SJSA1 (cell line): Measurements from ENCODE around the gene ACHE. TPM values are rescaled to one million over a fixed set of nuclear protein-coding genes. Genes with fewer than 3 reads are reported as not detected.

ENCODE experiments used
- DNase-seq, 2 experiments: peaks; one replicate each; pipeline ENCODE4 v3.0.0-alpha.2; 2015 to 2020; ENCODE audit warnings: low spot score in 2 of 2, low read depth in 1 of 2
- H3K27ac ChIP-seq: fragments of 250-450 bp; sonication (Bioruptor Pico); 2 replicates; pipeline ENCODE4 v1.5.1; 2020; ENCODE audit warnings: mild to moderate bottlenecking, moderate library complexity
- H3K27me3 ChIP-seq: fragments of 250-450 bp; sonication (Bioruptor Pico); replicated peaks from 2 replicates; pipeline ENCODE4 v1.5.1; 2020; ENCODE audit warnings: mild to moderate bottlenecking, moderate library complexity
- H3K36me3 ChIP-seq: fragments of 250-450 bp; sonication (Bioruptor Pico); 2 replicates; pipeline ENCODE4 v1.5.1; 2020; ENCODE audit warnings: mild to moderate bottlenecking
- H3K4me1 ChIP-seq: fragments of 250-450 bp; sonication (Bioruptor Pico); replicated peaks from 2 replicates; pipeline ENCODE4 v1.6.1; 2021; ENCODE audit warnings: mild to moderate bottlenecking
- H3K4me3 ChIP-seq: fragments of 250-450 bp; sonication (Bioruptor Pico); 2 replicates; pipeline ENCODE4 v1.5.1; 2020; ENCODE audit warnings: mild to moderate bottlenecking
- H3K9me3 ChIP-seq: fragments of 250-450 bp; sonication (Bioruptor Pico); replicated peaks from 2 replicates; pipeline ENCODE4 v1.5.1; 2020; ENCODE audit warnings: mild to moderate bottlenecking
- total RNA-seq: library from RNA; depleted of rRNA; stranded (reverse); fragments of >200 nt; shearing (Covaris generic); gene quantifications from 2 replicates; pipeline ENCODE4 v1.2.3, GENCODE V29; 2014

The ACHE gene
- total RNA-seq, 1 experiment from 2014 or later: 0.16 TPM

DNA sequence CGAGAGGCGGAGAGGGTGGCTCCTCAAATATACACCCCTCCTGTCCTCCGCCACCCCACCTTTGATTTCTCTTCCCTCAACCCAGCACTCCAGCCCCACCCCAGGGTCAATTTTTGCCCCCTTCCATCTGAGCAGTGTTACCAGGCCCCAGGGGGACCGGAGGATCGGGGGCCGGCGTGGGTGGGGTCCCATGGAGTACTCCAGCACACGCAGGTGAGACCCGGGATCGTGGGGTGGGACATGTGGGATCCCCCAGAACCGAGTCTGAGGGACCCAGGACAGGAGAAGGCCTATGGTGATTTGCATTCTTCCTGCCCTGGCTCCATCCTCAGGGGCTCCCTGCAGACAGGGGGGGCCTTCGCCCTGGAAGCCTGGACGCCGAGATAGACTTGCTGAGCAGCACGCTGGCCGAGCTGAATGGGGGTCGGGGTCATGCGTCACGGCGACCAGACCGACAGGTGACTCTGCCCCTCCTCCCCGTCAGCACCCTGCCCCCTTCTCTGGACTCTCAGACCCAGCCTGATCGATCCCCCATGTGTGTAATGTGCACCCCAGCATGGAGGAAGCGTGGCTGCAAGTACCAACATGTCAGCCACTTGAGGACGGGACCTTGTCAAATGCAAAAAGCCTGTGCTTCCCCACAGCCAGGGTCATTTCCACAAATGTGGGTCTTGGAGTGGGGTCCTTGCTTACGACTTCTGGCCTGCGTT is 27.8 kb downstream of the ACHE start:
- DNase-seq: no peak

DNA sequence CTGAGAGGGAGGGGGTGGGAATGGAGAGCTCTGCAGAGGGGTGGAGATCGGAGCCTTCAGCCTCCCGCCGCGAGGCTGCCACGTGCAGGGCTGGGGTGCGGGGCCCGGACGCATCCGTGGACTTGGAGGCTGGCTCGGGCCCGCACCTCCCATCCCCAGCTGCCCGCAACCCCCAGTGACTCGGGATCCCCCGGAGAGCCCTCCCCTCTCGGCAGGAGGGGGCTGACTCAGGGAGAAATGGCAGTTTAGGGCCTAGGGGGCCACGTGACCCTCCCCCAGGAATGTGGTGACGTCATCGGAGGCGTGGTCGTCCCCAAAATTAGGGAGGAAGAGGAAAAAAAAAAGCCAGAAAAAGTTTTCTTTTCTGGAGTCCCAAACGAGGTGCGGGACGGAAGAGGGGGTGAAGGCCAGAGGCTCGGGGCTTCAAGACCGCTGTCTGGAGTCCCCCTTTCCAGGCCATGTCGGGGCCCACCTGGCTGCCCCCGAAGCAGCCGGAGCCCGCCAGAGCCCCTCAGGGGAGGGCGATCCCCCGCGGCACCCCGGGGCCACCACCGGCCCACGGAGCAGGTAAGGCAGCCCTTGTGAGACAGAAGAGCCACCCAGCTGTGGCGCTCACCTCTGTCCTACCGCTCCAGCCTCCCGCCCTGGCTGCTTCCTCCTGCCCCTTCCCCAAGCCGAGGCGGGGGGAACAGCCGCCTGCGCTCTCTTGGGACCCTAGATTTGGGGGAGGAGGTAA is 28.5 kb downstream of the ACHE start, which contains the start of gene TRIP6:
TSS of gene TRIP6 (plus strand) at position 348 of the 736 bp plus-strand sequence. CDS start at position 459, 111 bp downstream.
- no peaks in the 10 kb centered on the region for H3K9me3 ChIP-seq
- H3K4me1 ChIP-seq: peaks cover 23% of the 10 kb centered on the region
- peaks cover 51% of the 10 kb centered on the region for H3K36me3 ChIP-seq
- no peaks in the 10 kb centered on the region for H3K27me3 ChIP-seq
- peak within 1 kb of the TSS; percentile 92 for H3K4me3 ChIP-seq
- DNase-seq: peak; percentile 93 to 95
- peak within 1 kb of the TSS; percentile 98 for H3K27ac ChIP-seq

More for the DNA sequence above, 27.8 kb downstream of the ACHE start:
- Histone ChIP-seq H3K27me3 (no peaks in the 10 kb centered on the region), H3K36me3 (peaks cover 56% of the 10 kb centered on the region), H3K9me3 (no peaks in the 10 kb centered on the region), H3K4me1 (peaks cover 23% of the 10 kb centered on the region), H3K4me3 (peak overlapping the region; percentile 92), H3K27ac (peak overlapping the region; percentile 98)

DNA sequence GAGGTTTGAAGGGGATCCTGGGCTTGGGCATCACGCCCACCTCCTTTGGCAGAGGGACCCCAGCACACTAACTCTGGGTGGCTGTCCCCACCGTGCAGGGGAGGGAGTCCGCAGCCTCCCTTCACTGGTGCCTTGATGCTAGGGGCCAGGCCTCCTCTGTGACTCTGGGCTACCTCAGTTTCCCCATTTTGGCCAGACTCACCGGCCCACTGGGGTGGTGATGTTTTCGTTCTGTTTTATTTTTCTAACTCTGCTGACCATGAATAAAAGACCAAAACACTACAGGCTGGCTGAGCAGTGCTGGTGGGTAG is 29.0 kb downstream of the ACHE start:
- peak overlapping the region; percentile 92 for H3K4me3 ChIP-seq
- H3K4me1 ChIP-seq: peaks cover 23% of the 10 kb centered on the region
- no peak for DNase-seq
- H3K36me3 ChIP-seq: peaks cover 45% of the 10 kb centered on the region
- no peaks in the 10 kb centered on the region for H3K9me3 ChIP-seq
- H3K27me3 ChIP-seq: no peaks in the 10 kb centered on the region
- H3K27ac ChIP-seq: peak overlapping the region; percentile 98

DNA sequence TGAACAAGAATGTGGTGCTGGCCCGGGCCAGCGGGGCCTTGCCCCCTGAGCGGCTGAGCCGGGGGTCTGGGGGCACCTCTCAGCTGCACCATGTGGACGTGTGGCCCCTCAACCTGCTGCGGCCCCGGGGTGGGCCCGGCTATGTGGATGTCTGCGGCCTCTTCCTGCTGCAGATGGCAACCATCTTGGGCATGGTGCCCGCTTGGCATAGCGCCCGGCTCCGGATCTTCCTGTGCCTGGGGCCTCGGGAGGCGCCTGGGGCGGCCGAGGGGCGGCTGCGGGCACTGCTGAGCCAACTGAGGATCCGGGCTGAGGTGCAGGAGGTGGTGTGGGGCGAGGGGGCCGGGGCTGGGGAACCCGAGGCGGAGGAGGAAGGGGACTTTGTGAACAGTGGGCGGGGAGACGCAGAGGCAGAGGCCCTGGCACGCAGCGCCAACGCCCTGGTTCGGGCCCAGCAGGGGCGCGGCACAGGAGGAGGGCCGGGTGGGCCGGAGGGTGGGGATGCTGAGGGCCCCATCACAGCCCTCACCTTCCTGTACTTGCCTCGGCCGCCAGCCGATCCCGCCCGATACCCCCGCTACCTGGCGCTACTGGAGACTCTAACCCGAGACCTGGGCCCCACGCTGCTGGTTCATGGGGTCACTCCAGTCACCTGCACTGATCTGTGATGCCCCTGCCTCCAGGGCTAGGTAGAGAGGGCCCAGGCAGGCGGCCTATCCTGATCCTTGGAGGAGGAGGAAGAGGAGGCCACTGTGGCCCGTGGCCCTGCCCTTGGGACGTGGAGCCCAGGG is 29.6 kb downstream of the ACHE start:
- no peak for DNase-seq
- no peaks in the 10 kb centered on the region for H3K9me3 ChIP-seq
- peaks cover 43% of the 10 kb centered on the region for H3K36me3 ChIP-seq
- no peaks in the 10 kb centered on the region for H3K27me3 ChIP-seq
- H3K4me1 ChIP-seq: peaks cover 23% of the 10 kb centered on the region
- H3K4me3 ChIP-seq: peak overlapping the region; percentile 92
- H3K27ac ChIP-seq: peak overlapping the region; percentile 98

DNA sequence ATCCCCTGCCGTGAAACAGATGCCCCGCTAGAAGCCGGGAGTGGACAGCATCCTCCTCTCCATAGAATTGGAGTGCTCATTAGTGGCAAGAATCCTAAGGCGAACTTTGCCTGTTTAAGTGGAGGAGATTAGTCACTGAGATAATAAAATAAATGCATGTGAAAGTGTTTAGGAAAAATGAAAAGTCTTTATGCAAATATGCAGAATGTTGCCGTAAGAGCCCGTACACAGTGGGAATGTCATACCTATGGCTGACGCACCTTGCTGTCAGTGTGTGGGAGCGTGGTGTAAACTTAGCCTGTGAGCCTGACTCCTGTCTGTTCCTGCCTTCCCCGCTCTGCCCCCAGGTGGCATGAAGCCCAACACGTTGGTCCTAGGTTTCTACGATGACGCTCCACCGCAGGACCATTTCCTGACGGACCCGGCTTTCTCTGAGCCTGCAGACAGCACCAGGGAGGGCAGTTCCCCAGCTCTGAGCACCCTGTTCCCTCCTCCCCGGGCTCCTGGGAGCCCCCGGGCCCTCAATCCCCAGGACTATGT is 30.2 kb downstream of the ACHE start:
- peaks cover 43% of the 10 kb centered on the region for H3K36me3 ChIP-seq
- H3K4me1 ChIP-seq: peaks cover 23% of the 10 kb centered on the region
- DNase-seq: no peak
- no peak overlapping the region for H3K4me3 ChIP-seq
- H3K27ac ChIP-seq: no peak overlapping the region
- no peaks in the 10 kb centered on the region for H3K9me3 ChIP-seq
- H3K27me3 ChIP-seq: no peaks in the 10 kb centered on the region

DNA sequence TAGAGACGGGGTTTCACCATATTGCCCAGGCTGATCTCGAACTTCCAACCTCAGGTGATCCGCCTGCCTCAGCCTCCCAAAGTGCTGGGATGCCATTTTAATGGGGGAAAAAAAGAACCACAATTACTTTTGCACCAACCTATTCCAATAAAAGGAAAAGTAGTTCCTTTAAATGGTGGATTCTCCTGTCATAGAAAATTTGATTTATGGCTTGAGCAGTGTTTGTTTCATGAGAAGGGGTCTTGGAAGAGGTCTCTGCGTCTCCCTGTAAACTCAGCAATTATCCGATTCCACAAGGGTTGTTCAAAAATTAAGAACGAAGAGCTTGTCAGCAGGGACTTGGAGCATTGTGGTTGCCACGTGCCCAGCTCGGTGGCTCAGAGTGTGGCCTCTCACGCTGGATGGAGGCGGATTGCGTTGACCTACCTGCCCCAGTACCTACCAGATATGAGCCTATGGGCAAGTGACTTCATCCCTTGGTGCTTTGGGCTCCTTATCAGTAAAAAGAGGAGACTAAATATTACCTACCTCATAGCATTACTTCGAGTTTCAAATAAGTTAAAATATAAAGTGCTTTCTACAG is 31.3 kb downstream of the ACHE start:
- Histone ChIP-seq H3K4me1 (peaks cover 23% of the 10 kb centered on the region), H3K36me3 (peaks cover 39% of the 10 kb centered on the region), H3K27me3 (no peaks in the 10 kb centered on the region), H3K27ac (no peak overlapping the region), H3K9me3 (no peaks in the 10 kb centered on the region), H3K4me3 (no peak overlapping the region)
- no peak for DNase-seq

DNA sequence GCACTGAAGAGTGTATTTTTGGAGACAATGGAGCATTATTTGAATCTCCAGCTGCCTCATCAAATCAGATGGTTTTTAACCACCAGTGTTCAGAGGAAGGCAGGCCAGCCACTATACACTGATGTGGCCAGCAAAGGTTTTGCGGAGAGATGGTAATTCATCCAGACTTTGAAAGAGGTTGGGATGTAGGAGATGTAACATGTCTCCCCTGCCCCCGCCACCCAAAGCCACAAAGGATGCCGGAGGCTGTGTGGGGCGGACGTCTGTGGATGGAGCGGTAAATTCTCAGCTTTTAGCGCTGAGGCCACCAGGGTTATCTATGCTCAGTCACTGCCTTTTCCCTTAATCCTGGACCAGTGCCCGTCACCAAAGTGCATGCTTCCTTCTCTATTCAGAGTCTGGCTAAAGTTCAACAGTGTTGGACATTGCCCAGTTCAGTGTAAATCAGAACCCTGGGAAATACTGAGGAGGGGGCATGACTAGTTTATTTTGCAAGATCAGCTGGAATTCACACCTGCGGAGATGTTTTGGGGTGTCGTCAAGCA is 32.2 kb downstream of the ACHE start:
- no peak overlapping the region for H3K4me3 ChIP-seq
- peaks cover 15% of the 10 kb centered on the region for H3K4me1 ChIP-seq
- H3K36me3 ChIP-seq: peaks cover 30% of the 10 kb centered on the region
- no peaks in the 10 kb centered on the region for H3K9me3 ChIP-seq
- H3K27me3 ChIP-seq: no peaks in the 10 kb centered on the region
- no peak for DNase-seq
- no peak overlapping the region for H3K27ac ChIP-seq

DNA sequence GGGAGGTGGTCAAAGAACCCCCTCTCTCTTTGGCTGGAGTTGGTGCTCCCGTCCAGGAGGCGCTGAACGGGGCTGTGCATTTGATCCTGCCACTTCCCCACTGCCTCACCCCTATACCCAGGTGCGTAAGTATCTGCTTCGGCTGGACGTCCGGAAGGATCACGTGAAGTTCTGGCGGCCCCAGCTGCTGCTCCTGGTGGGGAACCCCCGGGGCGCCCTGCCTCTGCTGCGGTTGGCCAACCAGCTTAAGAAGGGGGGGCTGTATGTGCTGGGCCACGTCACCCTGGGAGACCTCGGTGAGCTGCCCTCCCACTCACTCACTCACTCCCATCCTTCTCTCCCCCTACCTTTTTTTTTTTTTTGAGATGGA is 34.1 kb downstream of the ACHE start:
- Histone ChIP-seq H3K9me3 (no peaks in the 10 kb centered on the region), H3K36me3 (peaks cover 19% of the 10 kb centered on the region), H3K4me1 (peaks cover 4% of the 10 kb centered on the region), H3K27me3 (no peaks in the 10 kb centered on the region), H3K4me3 (no peak overlapping the region), H3K27ac (no peak overlapping the region)
- DNase-seq: no peak

DNA sequence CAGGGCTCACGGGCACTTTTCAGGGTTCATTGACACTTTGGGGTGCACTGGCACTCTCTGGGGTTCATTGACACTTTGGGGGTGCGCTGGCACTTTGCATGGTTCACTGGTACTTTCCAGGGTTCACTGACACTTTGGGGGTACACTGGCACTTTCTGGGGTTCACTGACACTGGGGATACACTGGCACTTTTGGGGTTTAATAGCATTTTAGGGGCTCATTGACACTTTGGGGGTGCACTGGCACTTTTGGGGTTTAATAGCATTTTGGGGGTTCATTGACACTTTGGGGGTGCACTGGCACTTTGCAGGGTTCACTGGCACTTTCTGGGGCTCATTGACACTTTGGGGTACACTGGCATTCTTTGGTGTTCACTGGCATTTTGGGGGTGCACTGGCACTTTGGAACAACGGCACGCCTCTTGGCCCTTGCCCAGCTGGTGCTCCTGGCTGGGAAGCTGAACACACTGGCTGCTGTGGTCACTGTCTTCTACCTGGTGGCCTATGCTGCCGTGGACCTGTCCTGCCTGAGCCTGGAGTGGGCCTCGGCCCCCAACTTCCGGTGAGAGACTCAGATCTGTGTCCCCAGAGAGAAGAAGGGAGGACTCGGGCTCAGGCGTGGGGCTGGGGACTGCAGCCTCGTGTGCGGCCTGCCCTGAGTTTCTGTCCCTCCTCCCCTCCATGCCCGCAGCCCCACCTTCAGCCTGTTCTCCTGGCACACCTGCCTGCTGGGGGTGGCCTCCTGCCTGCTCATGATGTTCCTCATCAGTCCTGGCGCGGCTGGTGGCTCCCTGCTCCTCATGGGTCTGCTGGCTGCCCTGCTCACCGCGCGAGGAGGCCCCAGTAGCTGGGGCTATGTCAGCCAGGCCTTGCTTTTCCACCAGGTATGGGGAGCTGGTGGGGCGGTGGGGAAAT is 34.7 kb downstream of the ACHE start:
- Histone ChIP-seq H3K4me3 (no peak overlapping the region), H3K27ac (no peak overlapping the region), H3K9me3 (no peaks in the 10 kb centered on the region)

DNA sequence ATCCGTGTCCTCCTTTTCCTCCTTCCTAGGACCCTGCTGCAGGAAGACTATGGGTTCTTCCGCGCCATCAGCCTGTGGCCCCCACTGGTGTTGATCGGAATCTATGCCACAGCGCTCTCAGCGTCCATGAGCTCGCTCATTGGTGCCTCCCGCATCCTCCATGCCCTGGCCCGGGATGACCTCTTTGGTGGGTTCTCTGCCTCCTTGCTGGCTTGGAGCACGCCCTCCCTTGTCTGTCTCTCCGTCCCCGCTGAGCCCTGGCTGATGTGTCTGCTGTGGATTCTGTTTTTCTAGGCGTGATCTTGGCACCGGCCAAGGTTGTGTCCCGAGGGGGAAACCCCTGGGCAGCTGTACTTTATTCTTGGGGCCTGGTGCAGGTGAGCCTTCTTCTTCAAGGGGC is 35.8 kb downstream of the ACHE start:
- H3K36me3 ChIP-seq: peaks cover 19% of the 10 kb centered on the region
- no peak for DNase-seq
- no peak overlapping the region for H3K4me3 ChIP-seq
- no peak overlapping the region for H3K27ac ChIP-seq
- no peaks in the 10 kb centered on the region for H3K27me3 ChIP-seq
- no peaks in the 10 kb centered on the region for H3K9me3 ChIP-seq
- no peaks in the 10 kb centered on the region for H3K4me1 ChIP-seq

More for the DNA sequence above, 34.7 kb downstream of the ACHE start:
- DNase-seq: no peak
- no peaks in the 10 kb centered on the region for H3K27me3 ChIP-seq
- peaks cover 19% of the 10 kb centered on the region for H3K36me3 ChIP-seq
- no peaks in the 10 kb centered on the region for H3K4me1 ChIP-seq

DNA sequence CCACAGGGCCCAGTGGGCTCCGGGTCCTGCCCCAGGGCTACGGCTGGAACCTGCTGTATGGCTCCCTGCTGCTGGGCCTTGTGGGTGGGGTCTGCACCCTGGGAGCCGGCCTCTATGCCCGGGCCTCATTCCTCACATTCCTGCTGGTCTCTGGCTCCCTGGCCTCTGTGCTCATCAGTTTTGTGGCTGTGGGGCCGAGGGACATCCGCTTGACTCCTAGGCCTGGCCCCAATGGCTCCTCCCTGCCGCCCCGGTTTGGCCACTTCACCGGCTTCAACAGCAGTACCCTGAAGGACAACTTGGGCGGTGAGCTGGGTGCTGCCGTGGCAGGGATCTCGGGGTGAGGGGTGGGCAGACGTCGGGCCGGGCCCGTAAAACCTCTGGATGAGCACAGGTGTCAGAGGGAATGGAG is 38.8 kb downstream of the ACHE start:
- no peak for DNase-seq
- no peak overlapping the region for H3K27ac ChIP-seq
- no peak overlapping the region for H3K4me3 ChIP-seq
- H3K9me3 ChIP-seq: no peaks in the 10 kb centered on the region
- H3K27me3 ChIP-seq: no peaks in the 10 kb centered on the region
- H3K4me1 ChIP-seq: peaks cover 12% of the 10 kb centered on the region
- H3K36me3 ChIP-seq: peaks cover 24% of the 10 kb centered on the region

DNA sequence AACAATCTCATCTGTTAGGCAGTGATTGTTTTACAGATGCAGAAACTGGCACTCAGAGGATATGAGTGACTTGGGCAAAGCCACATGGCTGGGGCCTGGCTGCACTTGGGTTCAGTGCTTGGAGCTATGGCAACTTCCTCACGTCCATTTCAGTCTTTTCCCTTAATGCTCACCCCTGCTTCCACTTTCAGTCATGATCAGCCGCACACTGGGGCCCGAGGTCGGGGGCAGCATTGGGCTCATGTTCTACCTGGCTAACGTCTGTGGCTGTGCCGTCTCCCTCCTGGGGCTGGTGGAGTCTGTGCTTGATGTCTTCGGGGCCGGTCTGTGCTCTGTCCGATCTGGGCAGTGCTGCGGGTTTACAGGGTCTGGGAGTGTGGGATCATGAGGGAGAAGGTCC is 40.2 kb downstream of the ACHE start:
- no peaks in the 10 kb centered on the region for H3K27me3 ChIP-seq
- H3K36me3 ChIP-seq: peaks cover 14% of the 10 kb centered on the region
- H3K4me3 ChIP-seq: no peak overlapping the region
- H3K27ac ChIP-seq: no peak overlapping the region
- DNase-seq: no peak
- H3K9me3 ChIP-seq: no peaks in the 10 kb centered on the region
- H3K4me1 ChIP-seq: peaks cover 14% of the 10 kb centered on the region
